Activated CD4-positive, alpha-beta T cell treated with anti-CD3 and anti-CD28 coated beads for 36 hours (primary cell): Measurements from ENCODE around the gene TSPY3. TPM values are rescaled to one million over a fixed set of nuclear protein-coding genes. Genes with fewer than 3 reads are reported as not detected.
"Not testable (repeated sequence)": the region's sequence is repeated elsewhere in the genome, so short reads cannot be mapped to it uniquely, and the experiment has no call there.

Source experiments
- ATAC-seq: fragments of 200-7000 bp; cut with Tn5 transposase; one replicate; pipeline ENCODE4 v1.10.0; 2021; ENCODE audit warnings: mild to moderate bottlenecking, moderate library complexity
- CTCF ChIA-PET: fragments of 350-600 bp; sonication (Branson Sonifier 250); formaldehyde crosslinking; loops from one replicate; lab custom pipeline; 2021; ENCODE audit warnings: antibody characterized with exemption; lab: Charles Lee
- POLR2A ChIA-PET: fragments of 350-600 bp; sonication (Branson Sonifier 250); formaldehyde crosslinking; loops from one replicate; lab custom pipeline; 2021; ENCODE audit warnings: antibody characterized with exemption, inconsistent platforms; lab: Charles Lee
- DNase-seq: peaks from one replicate; pipeline ENCODE4 v3.0.0-alpha.2; 2020
- H3K27ac Mint-ChIP-seq: one replicate; pipeline ENCODE4 v1.8.0; 2021; ENCODE audit warnings: mixed read lengths
- H3K27me3 Mint-ChIP-seq: one replicate; pipeline ENCODE4 v1.8.0; 2021; ENCODE audit warnings: mixed read lengths
- H3K36me3 Mint-ChIP-seq: one replicate; pipeline ENCODE4 v1.8.0; 2021; ENCODE audit warnings: low read depth, mixed read lengths
- H3K4me1 Mint-ChIP-seq: one replicate; pipeline ENCODE4 v1.8.0; 2021; ENCODE audit warnings: mixed read lengths
- H3K4me3 Mint-ChIP-seq: one replicate; pipeline ENCODE4 v1.8.0; 2021; ENCODE audit warnings: mild to moderate bottlenecking, moderate library complexity, mixed read lengths
- H3K9me3 Mint-ChIP-seq: one replicate; pipeline ENCODE4 v1.8.0; 2021; ENCODE audit warnings: low read depth, mixed read lengths
- intact Hi-C, 2 experiments: fragments of 100-400 bp; cut with DNase I in 1 of 2; cut with micrococcal nuclease in 1 of 2; formaldehyde crosslinking; loops; one replicate each; pipeline versions ENCODE4 v1.14.2 to v1.15.1; 2022 to 2024; cut with DNase I, micrococcal nuclease
- total RNA-seq, 2 experiments: library from RNA; stranded (reverse); gene quantifications; one replicate each; pipeline ENCODE4 v1.2.3, GENCODE V29; 2021

Gene TSPY3
- total RNA-seq, result not detected

DNA sequence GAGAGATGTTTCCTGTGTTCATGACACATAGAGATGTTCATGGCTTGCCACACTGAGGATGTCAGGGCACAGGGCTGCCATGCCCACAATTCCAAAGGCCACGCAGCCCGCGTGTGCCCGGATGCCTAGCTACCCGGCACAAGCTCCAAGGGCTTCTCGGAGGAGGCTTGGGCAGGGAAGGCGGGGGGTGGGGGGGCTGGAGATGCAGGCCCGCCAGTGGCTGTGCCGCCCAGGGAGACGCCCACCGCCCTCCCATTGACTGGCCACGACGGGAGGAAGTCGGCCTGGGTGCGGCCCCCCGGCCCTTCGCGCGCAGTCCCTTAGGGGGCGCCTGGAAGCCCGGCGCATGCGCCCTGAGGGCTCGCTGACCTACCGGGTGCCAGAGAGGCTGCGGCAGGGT is at the start of gene TSPY3:
Gene TSPY3 (plus strand): TSS at position 301 of the 400 bp plus-strand sequence. CDS start 46 bp downstream, at position 347.
- ATAC-seq, H3K4me1 Mint-ChIP-seq, CTCF ChIA-PET, DNase-seq, POLR2A ChIA-PET, intact Hi-C loops, H3K27me3 Mint-ChIP-seq, H3K9me3 Mint-ChIP-seq, H3K4me3 Mint-ChIP-seq, H3K36me3 Mint-ChIP-seq, H3K27ac Mint-ChIP-seq: not testable (repeated sequence)

DNA sequence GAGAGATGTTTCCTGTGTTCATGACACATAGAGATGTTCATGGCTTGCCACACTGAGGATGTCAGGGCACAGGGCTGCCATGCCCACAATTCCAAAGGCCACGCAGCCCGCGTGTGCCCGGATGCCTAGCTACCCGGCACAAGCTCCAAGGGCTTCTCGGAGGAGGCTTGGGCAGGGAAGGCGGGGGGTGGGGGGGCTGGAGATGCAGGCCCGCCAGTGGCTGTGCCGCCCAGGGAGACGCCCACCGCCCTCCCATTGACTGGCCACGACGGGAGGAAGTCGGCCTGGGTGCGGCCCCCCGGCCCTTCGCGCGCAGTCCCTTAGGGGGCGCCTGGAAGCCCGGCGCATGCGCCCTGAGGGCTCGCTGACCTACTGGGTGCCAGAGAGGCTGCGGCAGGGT is 40.7 kb upstream of the TSPY3 start, which contains the start of gene TSPY8:
Gene TSPY8 (plus strand): TSS at position 301 of the 400 bp plus-strand sequence. CDS start 46 bp downstream, at position 347.
- H3K27ac Mint-ChIP-seq, H3K9me3 Mint-ChIP-seq, intact Hi-C loops, CTCF ChIA-PET, H3K4me1 Mint-ChIP-seq, H3K4me3 Mint-ChIP-seq, DNase-seq, POLR2A ChIA-PET, H3K36me3 Mint-ChIP-seq, ATAC-seq, H3K27me3 Mint-ChIP-seq: not testable (repeated sequence)

- H3K27me3 Mint-ChIP-seq, H3K4me3 Mint-ChIP-seq, H3K9me3 Mint-ChIP-seq, H3K4me1 Mint-ChIP-seq, intact Hi-C loops, ATAC-seq, H3K27ac Mint-ChIP-seq, CTCF ChIA-PET, POLR2A ChIA-PET, H3K36me3 Mint-ChIP-seq: not testable (repeated sequence)
- peak; percentile 3 for DNase-seq
Observed at GRCh38 chrY:9396527-9396926, 1.7 kb upstream of the TSPY3 start.

Other genes starting within 250 kb of the TSPY3 start
- gene TSPY4, start 61.0 kb upstream of the TSPY3 start, total RNA-seq, result not detected
- not detected for gene TSPY8, start 40.6 kb upstream of the TSPY3 start, total RNA-seq
- not detected for gene TSPY1, start 68.5 kb downstream of the TSPY3 start, total RNA-seq
- gene TSPY9, start 88.8 kb downstream of the TSPY3 start, total RNA-seq, result not detected
- gene TSPY10, start 129.5 kb downstream of the TSPY3 start, total RNA-seq, result not detected